CD14-positive monocyte (primary cell): ENCODE data around the gene IRF2. TPM values are rescaled to one million over a fixed set of nuclear protein-coding genes. Genes with fewer than 3 reads are reported as not detected.

Experiments
- DNase-seq, 3 donors: peaks; one replicate each; pipeline ENCODE4 v3.0.0-alpha.2; 2011 to 2022
- H2AFZ ChIP-seq: 2 replicates; pipeline ENCODE4 v1.6.0; 2012; ENCODE audit warnings: mild to moderate bottlenecking, low read depth, low read length, inconsistent platforms; ENCODE audit not compliant: insufficient read depth, poor library complexity, severe bottlenecking
- H3K27ac ChIP-seq, 2 donors: 1 replicate in 1 of 2; 2 replicates in 1 of 2; pipeline ENCODE4 v1.5.1; 2012 to 2013; ENCODE audit warnings: low read length in 2 of 2, control low read depth in 1 of 2, inconsistent platforms in 1 of 2, low read depth in 1 of 2, mild to moderate bottlenecking in 1 of 2
- H3K27me3 ChIP-seq, 2 donors: one replicate each; pipeline versions ENCODE4 v1.6.0 to v1.6.1; 2011 to 2013; ENCODE audit warnings: low read length in 2 of 2; ENCODE audit not compliant: control insufficient read depth in 2 of 2, insufficient read depth in 2 of 2
- H3K36me3 ChIP-seq, 2 donors: replicated peaks in 1 of 2; 1 replicate in 1 of 2; 2 replicates in 1 of 2; pipeline versions ENCODE4 v1.5.1 to v1.6.1; 2012 to 2013; ENCODE audit warnings: low read length in 2 of 2, control low read depth in 1 of 2, inconsistent platforms in 1 of 2, mild to moderate bottlenecking in 1 of 2; ENCODE audit not compliant: insufficient read depth in 2 of 2, control insufficient read depth in 1 of 2
- H3K4me1 ChIP-seq, 2 donors: 1 replicate in 1 of 2; 2 replicates in 1 of 2; pipeline versions ENCODE4 v1.5.1 to v1.6.1; 2012 to 2013; ENCODE audit warnings: low read length in 2 of 2, control low read depth in 1 of 2, inconsistent platforms in 1 of 2, mild to moderate bottlenecking in 1 of 2, moderate library complexity in 1 of 2; ENCODE audit not compliant: insufficient read depth in 2 of 2, control insufficient read depth in 1 of 2
- H3K4me2 ChIP-seq: replicated peaks from 2 replicates; pipeline ENCODE3; 2012; ENCODE audit warnings: low read length, moderate library complexity, mild to moderate bottlenecking; ENCODE audit not compliant: poor library complexity, severe bottlenecking; ENCODE audit errors: extremely low read depth
- H3K4me3 ChIP-seq, 3 experiments: fragments of 200-600 bp in 1 of 3; sonication (generic) in 1 of 3; replicated peaks in 1 of 3; 1 replicate in 2 of 3; 2 replicates in 1 of 3; pipeline ENCODE4 v1.5.1; 2011 to 2013; ENCODE audit warnings: low read length in 3 of 3, mild to moderate bottlenecking in 3 of 3, control low read depth in 2 of 3, low read depth in 2 of 3, inconsistent platforms in 1 of 3, moderate library complexity in 1 of 3
- H3K79me2 ChIP-seq: 2 replicates; pipeline ENCODE4 v1.6.0; 2012; ENCODE audit warnings: mild to moderate bottlenecking, control low read depth, inconsistent platforms, low read length, moderate library complexity; ENCODE audit not compliant: insufficient read depth
- H3K9ac ChIP-seq: 2 replicates; pipeline ENCODE4 v1.6.0; 2017; ENCODE audit warnings: low read length, mild to moderate bottlenecking; ENCODE audit not compliant: insufficient read depth, poor library complexity, severe bottlenecking
- H3K9me3 ChIP-seq, 2 donors: replicated peaks in 1 of 2; 1 replicate in 1 of 2; 2 replicates in 1 of 2; pipeline versions ENCODE4 v1.5.1 to v1.6.1; 2012 to 2013; ENCODE audit warnings: low read length in 2 of 2, control low read depth in 1 of 2; ENCODE audit not compliant: control insufficient read depth in 1 of 2, insufficient read depth in 1 of 2
- H4K20me1 ChIP-seq: 2 replicates; pipeline ENCODE4 v1.6.0; 2012; ENCODE audit warnings: mild to moderate bottlenecking, low read length, control low read depth, moderate library complexity; ENCODE audit not compliant: insufficient read depth
- H3K27ac Mint-ChIP-seq, 7 donors: one replicate each; pipeline ENCODE4 v1.8.0; 2020; ENCODE audit warnings: mild to moderate bottlenecking in 7 of 7, mixed read lengths in 7 of 7, moderate library complexity in 6 of 7, inconsistent platforms in 2 of 7
- H3K27me3 Mint-ChIP-seq, 3 donors: one replicate each; pipeline ENCODE4 v1.8.0; 2021 to 2022; ENCODE audit warnings: low read depth in 3 of 3, mild to moderate bottlenecking in 3 of 3, mixed read lengths in 3 of 3, moderate library complexity in 3 of 3, inconsistent platforms in 1 of 3
- H3K36me3 Mint-ChIP-seq, 2 donors: one replicate each; pipeline ENCODE4 v1.8.0; 2020; ENCODE audit warnings: mixed read lengths in 2 of 2, inconsistent platforms in 1 of 2, mild to moderate bottlenecking in 1 of 2
- H3K4me1 Mint-ChIP-seq: one replicate; pipeline ENCODE4 v1.8.0; 2020; ENCODE audit warnings: mild to moderate bottlenecking, mixed read lengths
- H3K4me3 Mint-ChIP-seq, 2 donors: one replicate each; pipeline ENCODE4 v1.8.0; 2020; ENCODE audit warnings: mild to moderate bottlenecking in 2 of 2, mixed read lengths in 2 of 2, moderate library complexity in 1 of 2
- H3K9me3 Mint-ChIP-seq, 7 donors: one replicate each; pipeline ENCODE4 v1.8.0; 2020 to 2022; ENCODE audit warnings: mixed read lengths in 7 of 7, mild to moderate bottlenecking in 6 of 7, moderate library complexity in 6 of 7, inconsistent platforms in 2 of 7
- CTCF ChIP-seq: fragments of 200-600 bp; IDR thresholded peaks from one replicate; pipeline ENCODE4 v1.8.0; 2022; ENCODE audit warnings: antibody characterized with exemption, mild to moderate bottlenecking
- WGBS: methylation state at CpG from one replicate; pipeline ENCODE4 v1.1.5; 2013; ENCODE audit warnings: missing lambda C conversion rate; ENCODE audit not compliant: insufficient coverage; 5-methylcytosine and 5-hydroxymethylcytosine counted together
- intact Hi-C, 2 donors: fragments of 100-400 bp; cut with micrococcal nuclease; formaldehyde crosslinking; loops; one replicate each; pipeline versions ENCODE4 v1.15.0 to v1.15.1; 2023
- polyA plus RNA-seq, 3 donors: library from polyadenylated mRNA; depleted of rRNA in 1 of 3; unstranded in 2 of 3; stranded (reverse) in 1 of 3; fragments of 300-500 nt in 2 of 3; fragments of >200 nt in 1 of 3; fragmentation: Illumina TruSeq in 2 of 3; gene quantifications; 1 replicate in 2 of 3; 2 replicates in 1 of 3; pipeline ENCODE4 v1.2.3, GENCODE V29; 2012 to 2021

The IRF2 gene
- polyA plus RNA-seq, 3 donors = 51.3 to 76.8 (median 56.1) TPM

- H3K27ac ChIP-seq = peak overlapping the region; percentile 91 to 94
- TF ChIP-seq CTCF = no peak
- H3K9me3 Mint-ChIP-seq = peaks cover 5 to 9% (median 7%) of the 10 kb centered on the region in 7 donors
Observed at GRCh38 chr4:184355857-184356256, 118.5 kb downstream of the IRF2 start.

GRCh38 chr4:184355111-184355604, 119.2 kb downstream of the IRF2 start:
- no peaks in the 10 kb centered on the region for H3K36me3 ChIP-seq
- Mint-ChIP-seq H3K4me1 (peaks cover 55% of the 10 kb centered on the region), H3K36me3 (peaks cover 0 to 14% of the 10 kb centered on the region in 2 donors), H3K9me3 (peaks cover 5 to 9% (median 7%) of the 10 kb centered on the region in 7 donors), H3K27ac (peak overlapping the region; percentile 88 to 96 (median 94)), H3K4me3 (peak overlapping the region in 1 of 2 donors; percentile 26), H3K27me3 (no peaks in the 10 kb centered on the region)
- WGBS = no CpG with 5 or more reads among the region's 2 CpGs
- no peaks in the 10 kb centered on the region for H3K27me3 ChIP-seq
- TF ChIP-seq CTCF = no peak
- H4K20me1 ChIP-seq = no peaks in the 10 kb centered on the region
- intact Hi-C loops = loop anchor here (5.0 to 10.0 kb wide), 2 partner anchors 43 to 120 kb away; partner anchors contain the start of gene IRF2 (in 1 of the 2)
- H3K9me3 ChIP-seq = peaks cover 8 to 10% of the 10 kb centered on the region in 2 donors
- peaks cover 44 to 50% of the 10 kb centered on the region in 2 donors for H3K4me1 ChIP-seq
- DNase-seq = peak; percentile 94 to 99 (median 97)
- peak overlapping the region; percentile 52 for H3K9ac ChIP-seq
- H3K4me3 ChIP-seq = peak overlapping the region in 1 of 3 experiments; percentile 52
- peak overlapping the region; percentile 20 for H2AFZ ChIP-seq
- peak overlapping the region; percentile 91 to 94 for H3K27ac ChIP-seq
- H3K79me2 ChIP-seq = no peaks in the 10 kb centered on the region
- H3K4me2 ChIP-seq = peak overlapping the region; percentile 65

More at GRCh38 chr4:184355857-184356256, 118.5 kb downstream of the IRF2 start:
- no peaks in the 10 kb centered on the region for H3K27me3 ChIP-seq
- H4K20me1 ChIP-seq = no peaks in the 10 kb centered on the region
- H3K4me1 Mint-ChIP-seq = peaks cover 49% of the 10 kb centered on the region
- H3K9ac ChIP-seq = no peak overlapping the region
- intact Hi-C loops = loop anchor here (5.0 to 10.0 kb wide), 2 partner anchors 44 to 119 kb away; partner anchors contain the start of gene IRF2 (in 1 of the 2)
- H3K4me3 ChIP-seq = peak overlapping the region in 1 of 3 experiments; percentile 52
- no peak overlapping the region for H2AFZ ChIP-seq
- no peaks in the 10 kb centered on the region for H3K79me2 ChIP-seq
- H3K4me1 ChIP-seq = peaks cover 40 to 44% of the 10 kb centered on the region in 2 donors
- peak overlapping the region; percentile 88 to 96 (median 94) for H3K27ac Mint-ChIP-seq
- 71% methylated on average over 4 of the region's 5 CpGs for WGBS
- H3K36me3 ChIP-seq = no peaks in the 10 kb centered on the region
- H3K27me3 Mint-ChIP-seq = peaks cover 0 to 2% (median 0%) of the 10 kb centered on the region in 3 donors
- peaks cover 0 to 13% of the 10 kb centered on the region in 2 donors for H3K36me3 Mint-ChIP-seq
- H3K4me3 Mint-ChIP-seq = no peak overlapping the region
- no peak for DNase-seq
- peaks cover 8 to 10% of the 10 kb centered on the region in 2 donors for H3K9me3 ChIP-seq
- peak overlapping the region; percentile 65 for H3K4me2 ChIP-seq
